SK-MEL-5 (cell line): Measurements from ENCODE around the gene OTOR. TPM values are rescaled to one million over a fixed set of nuclear protein-coding genes. Genes with fewer than 3 reads are reported as not detected.
A peak's percentile ranks its signal among the peaks of the same experiment; 100 is the strongest.

Experiments used
- DNase-seq: peaks from one replicate; pipeline ENCODE4 v3.0.0-alpha.2; 2016; ENCODE audit warnings: low read depth, low spot score
- in situ Hi-C: cut with HindIII; loops from 2 replicates; pipeline ENCODE4 v1.10.0; 2016; ENCODE audit warnings: low sequenced_read_pairs, high pct_unique_total_duplicates, low pct_unique_long_range_greater_than_20kb
- total RNA-seq: library from RNA; depleted of rRNA; stranded (reverse); fragments of >200 nt; shearing (Covaris generic); gene quantifications from 2 replicates; pipeline ENCODE4 v1.2.3, GENCODE V29; 2014

Gene OTOR
- total RNA-seq, 1 experiment from 2014 or later, result not detected

DNA sequence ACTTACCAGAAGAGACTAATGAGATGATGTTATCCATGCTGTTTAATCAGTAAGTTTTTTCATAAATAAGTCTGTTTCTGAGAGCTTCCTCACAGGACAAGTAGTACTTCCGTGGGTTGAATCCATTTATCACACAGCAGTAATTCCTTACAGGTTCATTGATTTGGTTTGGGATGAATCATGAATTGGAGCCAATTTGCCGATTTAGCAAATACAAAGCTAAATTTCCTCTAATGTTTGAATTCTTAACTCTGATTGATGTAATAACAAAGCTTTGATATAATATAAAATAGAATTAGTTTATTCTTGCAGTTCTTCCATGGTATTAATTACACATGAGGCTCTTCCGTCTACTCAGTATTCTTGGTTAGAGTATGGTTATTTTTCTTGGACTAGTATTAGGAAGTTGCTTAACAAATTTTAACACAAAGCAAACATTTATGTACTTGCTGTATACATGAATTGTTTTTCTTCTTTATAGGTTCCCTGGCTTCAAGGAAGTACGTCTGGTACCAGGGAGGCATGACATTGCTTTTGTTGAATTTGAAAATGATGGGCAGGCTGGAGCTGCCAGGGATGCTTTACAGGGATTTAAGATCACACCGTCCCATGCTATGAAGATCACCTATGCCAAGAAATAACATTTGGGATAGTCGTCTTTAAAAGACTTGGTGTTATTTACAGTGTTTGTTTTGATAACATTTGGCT lies 7.6 kb upstream of the OTOR start:
- in situ Hi-C loops, result no loop called here
- no peak for DNase-seq

DNA sequence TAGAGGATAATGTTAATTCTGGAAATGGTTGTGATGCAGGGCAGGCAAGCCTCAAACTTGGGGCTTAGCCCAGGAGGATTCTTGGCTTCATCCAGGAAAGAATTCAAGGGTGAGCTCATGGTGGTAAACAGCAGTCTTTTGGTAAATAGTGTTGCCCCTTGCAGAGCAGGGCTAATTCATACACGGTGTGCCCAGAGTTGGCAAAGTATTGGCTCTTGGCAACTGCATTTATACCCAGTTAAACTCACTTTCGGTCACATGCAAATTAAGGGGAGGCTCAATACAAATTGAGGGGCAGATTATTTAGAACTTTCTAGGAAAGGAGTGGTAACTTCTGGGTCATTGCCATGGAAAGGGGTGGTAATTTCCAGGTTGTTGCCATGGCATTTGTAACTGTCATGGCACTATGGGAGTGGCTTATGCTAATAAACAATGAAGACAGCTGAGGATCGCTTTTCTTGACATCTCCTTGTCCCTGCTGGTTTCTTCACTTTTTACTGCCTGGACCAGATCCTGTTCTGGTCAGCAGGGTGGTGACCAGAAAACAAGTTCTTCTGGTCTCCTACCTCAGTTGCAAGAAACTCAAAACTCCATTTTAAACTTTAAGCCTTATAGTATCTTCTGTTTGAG lies 3.9 kb upstream of the OTOR start:
- in situ Hi-C loops, result no loop called here
- DNase-seq, result no peak

DNA sequence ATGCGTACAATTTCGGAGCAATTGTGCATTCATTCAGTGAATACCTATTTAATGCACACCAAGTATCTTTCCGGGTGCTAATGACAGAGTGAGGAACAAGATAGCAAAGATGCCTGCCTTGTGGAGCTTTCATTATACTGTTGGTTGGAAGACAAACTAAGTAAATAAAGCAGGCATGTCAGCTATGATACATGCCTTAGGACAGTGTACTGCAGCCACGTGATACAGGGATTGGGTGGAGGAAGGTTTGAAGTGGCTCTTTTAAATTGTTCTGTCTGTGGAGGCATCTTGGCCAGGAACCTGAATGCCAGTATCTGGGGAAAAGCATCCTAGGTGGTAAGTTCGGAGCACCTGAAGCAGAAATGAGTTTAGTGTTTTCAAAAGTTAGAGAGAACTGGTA lies 3.0 kb upstream of the OTOR start:
- no peak for DNase-seq
- in situ Hi-C loops, result no loop called here

DNA sequence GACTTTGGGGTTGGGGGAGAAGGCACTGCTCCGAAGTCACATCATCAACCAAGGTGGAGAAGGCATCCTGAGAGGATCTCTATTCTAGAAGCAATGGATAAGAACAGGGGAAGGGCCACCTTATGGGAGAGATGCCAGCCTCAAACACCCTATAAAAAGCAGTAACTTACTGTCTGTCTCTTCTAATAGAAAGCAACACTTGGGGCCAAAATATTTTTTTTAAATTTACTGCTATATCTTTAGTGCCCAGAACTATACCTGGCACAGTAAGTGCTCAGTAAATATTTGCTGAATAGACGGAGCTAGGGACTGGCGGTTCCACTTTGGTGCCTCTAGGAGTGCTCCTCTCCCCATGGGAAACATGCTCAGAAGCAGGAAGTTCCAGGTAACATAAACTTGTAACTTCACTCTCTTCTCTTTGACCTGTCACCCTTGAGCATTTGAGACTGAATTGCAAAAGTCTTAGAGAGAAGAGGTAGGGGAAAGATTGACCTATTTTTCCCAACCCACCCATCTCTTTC lies 807 bp upstream of the OTOR start:
- in situ Hi-C loops, result no loop called here
- peak; percentile 29 for DNase-seq

DNA sequence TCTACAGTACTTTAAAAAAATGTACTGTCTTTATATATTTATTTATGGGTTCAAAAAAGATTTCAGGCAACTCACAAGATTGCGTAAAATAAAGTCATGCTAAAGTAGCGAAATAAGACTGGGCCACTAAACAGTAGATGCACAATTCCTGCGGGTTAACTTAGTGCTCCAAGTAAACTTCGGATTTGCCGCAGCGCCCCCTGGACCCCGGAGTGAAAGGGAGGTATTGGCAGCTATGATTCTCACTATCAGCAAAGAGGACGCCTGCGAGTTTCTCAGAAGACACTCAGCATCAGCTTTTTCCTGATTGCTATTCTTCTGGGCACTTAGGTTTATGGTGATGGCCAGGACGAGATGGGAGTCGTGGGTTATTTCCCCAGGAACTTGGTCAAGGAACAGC lies 1.4 kb downstream of the OTOR start:
- in situ Hi-C loops, result no loop called here
- DNase-seq, result no peak

DNA sequence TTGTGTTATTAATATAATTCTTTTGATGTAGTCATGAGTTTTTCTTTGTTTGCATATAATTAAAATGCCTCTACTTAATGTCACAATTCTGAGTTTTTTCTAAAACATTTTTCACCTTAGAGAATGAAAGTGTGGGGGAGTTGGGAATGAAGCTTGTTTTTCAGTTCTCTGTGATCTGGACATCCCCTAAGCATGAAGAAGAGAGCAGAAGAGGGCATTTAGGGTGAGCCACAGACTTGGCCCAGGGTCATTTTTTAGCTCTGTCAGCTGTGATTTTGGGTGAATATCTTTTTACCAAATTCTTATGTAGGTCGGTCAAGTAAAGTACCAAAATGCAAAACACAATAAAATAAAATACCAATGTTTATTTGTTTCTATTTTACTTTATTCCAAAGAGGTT lies 3.9 kb downstream of the OTOR start:
- in situ Hi-C loops, result loop anchor here (25.0 kb wide), 1 partner anchor 240 kb away; no protein-coding TSS in a partner anchor
- no peak for DNase-seq

DNA sequence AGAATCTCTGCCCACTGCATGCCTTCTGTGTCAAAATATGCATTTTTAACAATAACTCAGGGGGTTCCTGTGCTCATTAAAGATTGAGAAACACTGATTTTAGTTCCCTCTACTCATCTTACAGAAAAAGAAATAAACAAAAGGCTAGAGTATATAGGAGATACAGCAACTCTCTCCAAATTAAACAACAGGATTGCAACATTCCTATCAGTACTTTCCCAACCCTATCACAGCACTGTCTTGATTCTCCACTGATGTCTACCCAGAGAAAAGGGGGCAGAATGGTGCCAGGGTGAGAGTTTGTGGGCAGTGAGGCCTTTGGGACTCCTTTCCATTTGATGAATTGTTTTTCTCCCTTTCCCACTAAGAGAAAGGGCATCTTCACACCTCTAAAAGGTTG lies 4.7 kb downstream of the OTOR start:
- in situ Hi-C loops, result loop anchor here (25.0 kb wide), 1 partner anchor 241 kb away; no protein-coding TSS in a partner anchor
- no peak for DNase-seq

DNA sequence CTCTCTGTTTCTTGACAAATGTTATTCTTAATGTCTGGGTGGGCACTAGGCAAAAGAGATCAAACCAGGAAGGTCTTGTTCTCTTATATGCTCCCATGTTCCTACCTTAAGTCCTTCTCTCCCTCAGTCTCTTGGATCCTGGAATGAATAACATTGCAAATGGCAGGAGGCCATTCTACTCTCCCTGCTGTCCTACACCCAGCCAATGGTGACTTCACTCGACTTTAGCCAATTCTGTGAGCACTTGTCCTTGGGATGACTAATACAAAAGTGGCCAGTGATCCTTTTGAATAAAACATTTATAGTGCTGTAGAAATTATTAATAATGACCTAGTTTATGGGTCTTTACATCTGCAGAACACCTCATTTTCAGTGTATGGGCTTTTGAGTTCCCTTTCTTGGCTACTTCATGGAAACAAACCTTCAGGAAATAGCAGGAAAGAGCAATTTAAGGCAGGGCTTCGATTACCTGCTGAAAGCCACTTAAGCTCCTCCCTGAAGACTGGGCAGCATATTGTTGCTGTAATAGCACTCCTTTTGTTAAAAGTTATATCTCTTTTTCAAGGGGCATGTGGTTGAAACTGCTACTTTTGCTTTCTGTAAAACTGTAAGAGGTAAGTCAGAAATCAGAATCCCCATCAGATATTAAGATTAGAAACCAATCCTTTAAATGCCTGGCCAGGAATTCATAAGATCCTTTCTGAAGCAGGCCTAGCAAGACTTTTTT lies 10.5 kb downstream of the OTOR start:
- in situ Hi-C loops, result loop anchor here (25.0 kb wide), 1 partner anchor 246 kb away; no protein-coding TSS in a partner anchor
- DNase-seq, result no peak

DNA sequence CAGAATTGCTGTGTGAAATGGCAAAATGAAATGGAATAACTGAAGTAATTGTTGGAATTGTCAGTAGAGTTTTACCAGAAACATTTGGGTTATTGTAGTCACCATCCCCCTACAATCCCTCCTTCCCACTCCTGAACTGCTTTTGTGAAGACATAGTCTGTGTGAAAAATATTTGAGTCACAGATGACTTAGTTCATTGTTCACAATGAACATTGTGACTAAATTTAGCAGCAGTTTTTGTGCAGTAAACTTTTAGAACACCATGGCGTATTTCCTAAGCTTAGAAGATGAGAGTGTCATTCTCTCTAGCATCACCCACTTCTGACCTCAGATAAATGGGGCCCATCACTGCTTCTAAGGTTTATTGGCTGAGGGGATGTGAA lies 11.0 kb downstream of the OTOR start:
- no peak for DNase-seq
- in situ Hi-C loops, result loop anchor here (25.0 kb wide), 1 partner anchor 247 kb away; no protein-coding TSS in a partner anchor

DNA sequence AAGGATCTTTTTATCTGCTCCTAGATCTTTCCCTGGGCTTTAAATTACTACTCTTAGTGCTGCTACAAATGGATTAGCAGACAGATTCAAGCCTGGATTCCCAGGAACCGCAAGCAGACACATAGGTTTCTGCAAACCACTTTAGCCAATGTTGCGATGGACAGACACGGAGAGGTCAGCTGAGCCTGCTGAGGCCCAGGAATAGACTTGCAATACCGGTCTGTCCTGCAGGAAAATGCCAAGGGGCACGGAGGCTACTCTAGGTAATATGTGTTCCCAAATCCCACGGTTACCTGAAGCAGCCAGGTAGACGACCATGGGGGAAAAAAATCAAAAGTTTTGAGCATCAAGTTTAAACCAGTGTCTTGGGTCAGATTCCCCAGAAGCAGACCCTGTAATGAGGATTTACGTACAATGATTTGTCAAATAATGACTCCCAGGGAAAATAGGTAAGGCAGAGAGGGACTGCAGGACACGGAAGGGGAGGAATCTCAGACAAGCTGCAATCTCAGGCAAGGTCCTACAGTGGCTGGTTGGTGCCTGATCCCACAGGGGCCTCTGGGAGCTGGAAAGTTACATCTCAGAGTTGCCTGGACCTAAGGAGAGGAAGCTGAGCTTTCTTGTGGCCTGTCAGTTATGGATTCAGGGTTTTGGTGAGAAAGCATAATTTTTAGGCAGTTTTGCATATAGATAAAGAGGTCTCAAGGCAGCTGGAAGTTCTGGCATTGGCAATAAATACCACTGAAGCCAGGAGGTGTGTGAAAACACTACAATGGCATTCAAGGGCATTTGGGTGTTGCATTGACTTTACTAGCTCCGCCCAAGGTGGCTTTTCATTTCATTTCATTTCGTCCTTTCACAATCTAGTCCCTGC lies 12.5 kb downstream of the OTOR start:
- in situ Hi-C loops, result loop anchor here (25.0 kb wide), 1 partner anchor 248 kb away; no protein-coding TSS in a partner anchor
- no peak for DNase-seq

DNA sequence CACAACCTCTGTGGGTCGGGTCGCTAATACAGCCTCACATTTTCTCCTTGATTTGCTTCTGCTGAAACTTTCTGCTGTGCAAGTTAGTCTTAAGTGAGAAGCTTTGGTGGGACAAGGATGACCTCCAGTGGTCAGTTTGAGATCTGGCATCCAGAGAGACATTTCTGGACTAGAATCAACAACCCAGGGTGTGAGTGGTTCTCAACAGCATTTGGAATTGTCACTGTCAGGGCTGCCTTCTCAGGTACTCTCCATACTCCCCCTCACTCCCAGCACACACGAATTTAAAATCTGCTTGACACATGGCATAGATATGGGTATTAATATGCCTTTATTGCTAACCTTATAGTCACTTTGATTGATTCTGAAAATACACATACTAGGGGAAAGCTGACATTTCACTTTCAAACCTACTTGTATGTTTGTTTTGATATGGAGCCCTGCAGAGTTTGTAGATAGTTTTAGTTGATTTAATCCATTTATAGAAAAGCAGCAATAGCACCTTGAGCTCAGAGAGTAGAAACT lies 13.2 kb downstream of the OTOR start:
- in situ Hi-C loops, result loop anchor here (25.0 kb wide), 1 partner anchor 249 kb away; no protein-coding TSS in a partner anchor
- peak; percentile 89 for DNase-seq

DNA sequence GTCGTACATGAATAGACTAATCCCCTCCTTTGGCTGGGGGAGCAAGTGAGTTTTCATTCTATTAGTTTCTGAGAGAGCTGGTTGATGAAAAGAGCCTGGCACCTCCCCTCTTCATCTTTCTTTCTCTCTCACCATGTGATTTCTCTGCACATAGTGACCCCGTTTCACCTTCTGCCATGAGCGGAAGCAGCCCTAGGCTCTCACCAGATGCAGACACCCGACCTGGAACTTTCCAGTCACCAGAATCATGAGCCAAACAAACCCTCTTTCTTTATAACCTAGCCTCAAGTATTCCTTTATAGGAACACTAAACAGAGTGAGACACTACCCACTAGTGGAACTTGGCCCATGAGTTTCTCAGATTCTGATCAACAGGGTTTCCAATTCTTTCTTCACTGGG lies 16.4 kb downstream of the OTOR start:
- no peak for DNase-seq
- in situ Hi-C loops, result loop anchor here (25.0 kb wide), 1 partner anchor 252 kb away; no protein-coding TSS in a partner anchor

DNA sequence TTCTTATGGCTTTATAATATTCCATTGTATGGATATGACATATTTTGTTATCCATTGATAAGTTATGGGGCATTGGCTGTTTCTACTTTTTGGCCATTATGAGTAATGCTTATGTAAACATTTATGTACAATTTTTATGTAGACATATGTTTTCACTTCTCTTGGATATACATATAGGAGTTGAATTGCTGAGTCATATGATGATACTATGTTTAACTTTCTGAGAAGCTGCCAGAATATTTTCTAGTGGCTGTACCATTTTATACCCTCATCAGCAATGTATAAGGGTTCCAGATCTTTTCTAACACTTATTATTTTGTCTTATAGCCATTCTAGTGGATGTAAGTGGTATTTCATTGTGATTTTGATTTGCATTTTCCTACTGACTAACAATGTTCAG lies 23.1 kb downstream of the OTOR start:
- DNase-seq, result no peak
- in situ Hi-C loops, result loop anchor here (25.0 kb wide), 1 partner anchor 259 kb away; no protein-coding TSS in a partner anchor

DNA sequence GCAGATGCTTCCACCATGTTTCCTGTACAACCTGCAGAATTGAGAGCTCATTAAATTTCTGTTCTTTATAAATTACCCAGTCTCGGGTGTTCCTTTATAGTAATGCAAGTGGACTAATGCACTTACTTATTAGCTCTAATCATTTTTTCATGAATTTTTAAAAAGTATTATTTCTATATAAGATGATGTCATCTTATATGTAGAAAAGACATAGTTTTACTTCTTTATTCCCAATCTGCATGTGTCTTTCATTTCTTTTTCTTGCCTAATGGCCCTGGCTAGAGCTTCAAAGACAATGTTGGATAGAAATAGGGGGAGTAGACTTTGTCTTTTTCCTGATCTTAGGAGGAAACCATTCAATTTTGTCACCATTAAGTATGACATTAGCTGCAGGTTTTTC lies 27.8 kb downstream of the OTOR start:
- in situ Hi-C loops, result no loop called here
- no peak for DNase-seq

DNA sequence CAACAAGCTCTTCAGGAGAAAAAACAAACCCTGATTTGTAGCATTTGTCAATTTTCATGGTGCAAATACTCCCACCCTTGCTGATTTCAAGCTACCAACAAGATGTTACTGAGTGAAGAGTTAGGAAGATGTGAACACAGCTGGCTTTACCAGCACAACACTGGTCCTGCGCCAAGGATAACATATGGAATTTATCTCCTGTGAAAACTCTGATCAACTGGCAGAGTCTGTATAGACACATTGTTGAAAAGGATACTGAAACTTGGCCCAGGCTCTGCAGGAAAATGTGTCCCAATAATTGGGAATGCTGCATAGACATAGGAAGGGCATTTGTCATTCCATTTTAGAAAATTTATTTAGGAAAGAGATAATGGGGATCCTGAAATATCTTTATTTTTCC lies 29.0 kb downstream of the OTOR start:
- in situ Hi-C loops, result no loop called here
- no peak for DNase-seq

DNA sequence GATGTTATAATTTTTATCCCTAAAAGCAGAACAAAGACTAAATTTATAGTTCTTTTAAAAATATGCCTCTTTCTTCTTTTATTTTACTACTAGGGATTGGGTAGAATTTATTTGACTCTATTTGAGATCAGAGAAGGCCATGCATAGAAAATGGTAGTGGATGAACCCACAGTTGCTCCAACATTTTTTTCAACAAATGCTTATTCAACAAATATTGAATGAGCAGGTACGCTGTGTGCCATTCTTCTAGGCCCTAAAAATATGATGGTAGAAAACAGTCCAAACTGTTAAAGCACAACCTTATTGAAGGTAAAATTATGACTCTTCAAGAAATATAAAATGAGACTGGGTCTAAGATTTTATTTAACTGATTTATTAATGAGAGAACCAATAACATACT lies 30.0 kb downstream of the OTOR start:
- no peak for DNase-seq
- in situ Hi-C loops, result no loop called here

DNA sequence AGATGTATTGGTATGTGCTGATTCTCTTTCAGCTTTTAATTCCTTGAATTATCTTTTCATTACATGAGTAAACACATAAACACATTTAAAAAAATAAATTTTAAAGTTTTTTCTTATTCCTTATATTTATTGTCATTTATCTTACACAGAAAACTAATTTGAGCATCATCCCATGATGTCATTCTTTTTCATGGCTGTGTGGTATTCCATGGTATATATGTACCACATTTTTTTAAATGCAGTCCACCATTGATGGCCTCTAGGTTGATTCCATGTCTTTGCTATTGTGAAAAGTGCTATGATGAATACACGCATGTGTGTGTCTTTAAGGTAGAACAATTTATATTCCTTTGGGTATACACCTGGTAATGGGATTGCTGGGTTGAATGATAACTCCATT lies 33.3 kb downstream of the OTOR start:
- DNase-seq, result no peak
- in situ Hi-C loops, result no loop called here
